IPS-NIHi7 (cell line): Measurements from ENCODE around the gene GALNT18.
A peak's percentile ranks its signal among the peaks of the same experiment; 100 is the strongest.

Experiments used
- DNase-seq: peaks from one replicate; pipeline ENCODE4 v3.0.0; 2012; ENCODE audit warnings: mixed read lengths; ENCODE audit errors: extremely low spot score

The GALNT18 gene

GRCh38 chr11:11411401-11411985, 210.3 kb downstream of the GALNT18 start:
- no peak for DNase-seq

GRCh38 chr11:11409901-11410300, 211.9 kb downstream of the GALNT18 start:
- DNase-seq, result no peak

GRCh38 chr11:11409224-11409623, 212.6 kb downstream of the GALNT18 start:
- no peak for DNase-seq

GRCh38 chr11:11408436-11409221, 213.2 kb downstream of the GALNT18 start:
- no peak for DNase-seq

- no peak for DNase-seq
These were observed 214.1 kb downstream of the GALNT18 start for GRCh38 chr11:11407763-11408084.

- no peak for DNase-seq
These were observed 214.6 kb downstream of the GALNT18 start for GRCh38 chr11:11407065-11407762.

GRCh38 chr11:11406652-11407051, 215.2 kb downstream of the GALNT18 start:
- DNase-seq, result no peak

- no peak for DNase-seq
These were observed 217.8 kb downstream of the GALNT18 start for GRCh38 chr11:11403763-11404725.

- no peak for DNase-seq
These were observed 219.8 kb downstream of the GALNT18 start for GRCh38 chr11:11401960-11402535.

GRCh38 chr11:11400635-11401232, 221.1 kb downstream of the GALNT18 start:
- peak; percentile 80 for DNase-seq

GRCh38 chr11:11400121-11400520, 221.7 kb downstream of the GALNT18 start:
- no peak for DNase-seq

GRCh38 chr11:11397781-11398180, 224.0 kb downstream of the GALNT18 start:
- no peak for DNase-seq

- DNase-seq, result no peak
These were observed 224.8 kb downstream of the GALNT18 start for GRCh38 chr11:11397036-11397415.

- no peak for DNase-seq
These were observed 225.3 kb downstream of the GALNT18 start for GRCh38 chr11:11396301-11397035.

GRCh38 chr11:11395126-11395525, 226.7 kb downstream of the GALNT18 start:
- no peak for DNase-seq

GRCh38 chr11:11394241-11394640, 227.6 kb downstream of the GALNT18 start:
- no peak for DNase-seq

- DNase-seq, result no peak
These were observed 229.9 kb downstream of the GALNT18 start for GRCh38 chr11:11391796-11392463.

GRCh38 chr11:11391169-11391568, 230.6 kb downstream of the GALNT18 start:
- DNase-seq, result no peak

- no peak for DNase-seq
These were observed 231.6 kb downstream of the GALNT18 start for GRCh38 chr11:11390068-11390771.
